Tibial nerve (tissue), 4 donors: ENCODE data around the gene ERH. TPM values are rescaled to one million over a fixed set of nuclear protein-coding genes. Genes with fewer than 3 reads are reported as not detected.

Experiments used
- DNase-seq, 2 donors: peaks; one replicate each; pipeline ENCODE4 v3.0.0-alpha.2; 2019; ENCODE audit warnings: low spot score in 2 of 2
- H3K27ac ChIP-seq, 4 donors: fragments of 200-600 bp; sonication (generic) in 3 of 4; one replicate each; pipeline ENCODE4 v1.5.1; 2017 to 2019; ENCODE audit warnings: mild to moderate bottlenecking in 1 of 4
- H3K27me3 ChIP-seq, 2 donors: fragments of 200-600 bp; sonication (generic) in 1 of 2; one replicate each; pipeline versions ENCODE4 v1.5.1 to v1.6.0; 2017 to 2019
- H3K36me3 ChIP-seq, 3 donors: fragments of 200-600 bp; sonication (generic); one replicate each; pipeline ENCODE4 v1.5.1; 2018 to 2019
- H3K4me1 ChIP-seq, 4 donors: fragments of 200-600 bp; sonication (generic) in 3 of 4; one replicate each; pipeline ENCODE4 v1.5.1; 2017 to 2019
- H3K4me3 ChIP-seq, 4 donors: fragments of 200-600 bp; sonication (generic) in 3 of 4; one replicate each; pipeline ENCODE4 v1.5.1; 2017 to 2019; ENCODE audit warnings: mild to moderate bottlenecking in 1 of 4, moderate library complexity in 1 of 4
- H3K9me3 ChIP-seq, 4 donors: fragments of 200-600 bp; sonication (generic) in 3 of 4; one replicate each; pipeline ENCODE4 v1.5.1; 2017 to 2019
- EP300 ChIP-seq, 2 donors: sonication (generic); formaldehyde crosslinking; IDR thresholded peaks; one replicate each; pipeline ENCODE4 v1.6.1; 2017; ENCODE audit warnings: antibody characterized with exemption in 2 of 2, mild to moderate bottlenecking in 1 of 2
- POLR2A ChIP-seq, 2 donors: fragments of 450-650 bp; IDR thresholded peaks; one replicate each; pipeline ENCODE4 v1.6.1; 2017; ENCODE audit warnings: antibody characterized with exemption in 2 of 2, mild to moderate bottlenecking in 2 of 2, moderate library complexity in 2 of 2
- WGBS, 2 donors: methylation state at CpG; one replicate each; pipeline ENCODE4 v1.1.5; 2018; 5-methylcytosine and 5-hydroxymethylcytosine counted together
- total RNA-seq, 4 donors: library from RNA; depleted of rRNA; stranded (reverse); fragments of >200 nt; gene quantifications; one replicate each; pipeline ENCODE4 v1.1.0, GENCODE V29; 2016
- TF ChIP-seq, protein P1 (sequence below), 5 experiments: fragments of 200-600 bp in 3 of 5; fragments of 450-650 bp in 2 of 5; sonication (generic) in 3 of 5; IDR thresholded peaks; one replicate each; pipeline ENCODE4 v1.5.1; 2016 to 2019; ENCODE audit warnings: antibody characterized with exemption in 5 of 5, mild to moderate bottlenecking in 3 of 5, moderate library complexity in 2 of 5

Gene ERH
- total RNA-seq, 4 donors from 2014 or later: 59.4 to 113 (median 82.5) TPM

DNA sequence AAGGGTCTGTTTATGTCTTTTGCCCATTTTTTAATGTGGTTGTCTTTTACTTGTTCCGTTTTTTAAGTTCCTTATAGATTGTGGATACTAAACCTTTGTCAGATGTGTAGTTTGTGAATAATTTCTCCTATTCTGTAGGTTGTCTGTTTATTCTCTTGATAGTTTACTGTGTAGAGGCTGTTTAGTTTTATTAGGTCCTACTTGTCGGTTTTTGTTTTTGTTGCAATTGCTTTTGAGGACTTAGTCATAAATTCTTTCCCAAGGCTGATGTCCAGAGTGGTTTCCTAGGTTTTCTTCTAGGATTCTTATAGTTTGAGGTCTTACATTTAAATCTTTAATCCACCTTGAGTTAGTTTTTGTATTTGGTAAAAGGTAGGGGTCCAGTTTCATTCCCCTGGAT lies 34.3 kb upstream of the ERH start:
- Histone ChIP-seq H3K4me3 (no peak overlapping the region), H3K36me3 (peaks cover 0 to 26% (median 0%) of the 10 kb centered on the region in 3 donors), H3K4me1 (no peaks in the 10 kb centered on the region), H3K9me3 (peaks cover 0 to 9% (median 0%) of the 10 kb centered on the region in 4 donors), H3K27ac (no peak overlapping the region), H3K27me3 (no peaks in the 10 kb centered on the region)
- no peak for TF ChIP-seq POLR2A (IDR thresholded peaks at IDR 0.05)
- TF ChIP-seq, protein P1, sequence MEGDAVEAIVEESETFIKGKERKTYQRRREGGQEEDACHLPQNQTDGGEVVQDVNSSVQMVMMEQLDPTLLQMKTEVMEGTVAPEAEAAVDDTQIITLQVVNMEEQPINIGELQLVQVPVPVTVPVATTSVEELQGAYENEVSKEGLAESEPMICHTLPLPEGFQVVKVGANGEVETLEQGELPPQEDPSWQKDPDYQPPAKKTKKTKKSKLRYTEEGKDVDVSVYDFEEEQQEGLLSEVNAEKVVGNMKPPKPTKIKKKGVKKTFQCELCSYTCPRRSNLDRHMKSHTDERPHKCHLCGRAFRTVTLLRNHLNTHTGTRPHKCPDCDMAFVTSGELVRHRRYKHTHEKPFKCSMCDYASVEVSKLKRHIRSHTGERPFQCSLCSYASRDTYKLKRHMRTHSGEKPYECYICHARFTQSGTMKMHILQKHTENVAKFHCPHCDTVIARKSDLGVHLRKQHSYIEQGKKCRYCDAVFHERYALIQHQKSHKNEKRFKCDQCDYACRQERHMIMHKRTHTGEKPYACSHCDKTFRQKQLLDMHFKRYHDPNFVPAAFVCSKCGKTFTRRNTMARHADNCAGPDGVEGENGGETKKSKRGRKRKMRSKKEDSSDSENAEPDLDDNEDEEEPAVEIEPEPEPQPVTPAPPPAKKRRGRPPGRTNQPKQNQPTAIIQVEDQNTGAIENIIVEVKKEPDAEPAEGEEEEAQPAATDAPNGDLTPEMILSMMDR (IDR thresholded peaks at IDR 0.05): no peak
- TF ChIP-seq EP300 (IDR thresholded peaks at IDR 0.05): no peak
- WGBS, 2 donors: 92 to 94% methylated on average over 2 of the region's 2 CpGs
- no peak for DNase-seq

- H3K4me3 ChIP-seq: no peak overlapping the region
- H3K9me3 ChIP-seq: peaks cover 0 to 9% (median 0%) of the 10 kb centered on the region in 4 donors
- no peak overlapping the region for H3K27ac ChIP-seq
- 96% methylated on average over 1 of the region's 1 CpG for WGBS, 2 donors
- no peaks in the 10 kb centered on the region for H3K4me1 ChIP-seq
- H3K27me3 ChIP-seq: no peaks in the 10 kb centered on the region
- H3K36me3 ChIP-seq: peaks cover 0 to 42% (median 0%) of the 10 kb centered on the region in 3 donors
- TF ChIP-seq, protein P1 (IDR thresholded peaks at IDR 0.05): no peak
- TF ChIP-seq POLR2A (IDR thresholded peaks at IDR 0.05): no peak
- no peak for TF ChIP-seq EP300 (IDR thresholded peaks at IDR 0.05)
- DNase-seq: no peak
Observed at GRCh38 chr14:69430306-69430939, 32.3 kb upstream of the ERH start.

DNA sequence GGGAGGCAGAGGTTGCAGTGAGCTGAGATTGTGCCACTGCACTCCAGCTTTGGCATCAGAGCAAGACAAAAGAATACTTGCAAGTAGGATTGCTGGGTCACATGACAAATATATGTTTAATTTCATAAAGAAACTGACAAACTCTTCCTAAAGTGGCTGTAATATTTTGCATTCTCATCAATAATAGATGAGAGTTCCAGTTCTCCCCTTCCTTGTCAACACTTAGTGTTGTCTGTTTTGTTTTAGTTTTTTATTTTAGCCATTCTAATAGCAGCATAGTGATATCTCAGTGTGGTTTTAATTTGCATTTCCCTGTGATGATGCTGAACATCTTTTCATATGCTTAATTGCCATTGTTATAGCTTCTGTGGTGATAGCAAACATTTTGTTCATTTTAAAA lies 31.5 kb upstream of the ERH start:
- peaks cover 0 to 9% (median 0%) of the 10 kb centered on the region in 4 donors for H3K9me3 ChIP-seq
- H3K27me3 ChIP-seq: no peaks in the 10 kb centered on the region
- H3K36me3 ChIP-seq: peaks cover 0 to 49% (median 0%) of the 10 kb centered on the region in 3 donors
- no peak for TF ChIP-seq EP300 (IDR thresholded peaks at IDR 0.05)
- TF ChIP-seq, protein P1 (IDR thresholded peaks at IDR 0.05): no peak
- no peak overlapping the region for H3K27ac ChIP-seq
- no peaks in the 10 kb centered on the region for H3K4me1 ChIP-seq
- H3K4me3 ChIP-seq: no peak overlapping the region
- DNase-seq: no peak

- no peak overlapping the region for H3K4me3 ChIP-seq
- no peaks in the 10 kb centered on the region for H3K27me3 ChIP-seq
- TF ChIP-seq EP300 (IDR thresholded peaks at IDR 0.05): no peak
- TF ChIP-seq POLR2A (IDR thresholded peaks at IDR 0.05): no peak
- TF ChIP-seq, protein P1 (IDR thresholded peaks at IDR 0.05): no peak
- no peak overlapping the region for H3K27ac ChIP-seq
- 88 to 90% methylated on average over 6 of the region's 6 CpGs for WGBS, 2 donors
- peaks cover 0 to 60% (median 0%) of the 10 kb centered on the region in 3 donors for H3K36me3 ChIP-seq
- H3K4me1 ChIP-seq: no peaks in the 10 kb centered on the region
- DNase-seq: no peak
- H3K9me3 ChIP-seq: peaks cover 0 to 9% (median 0%) of the 10 kb centered on the region in 4 donors
Observed at GRCh38 chr14:69428289-69428998, 30.3 kb upstream of the ERH start.

DNA sequence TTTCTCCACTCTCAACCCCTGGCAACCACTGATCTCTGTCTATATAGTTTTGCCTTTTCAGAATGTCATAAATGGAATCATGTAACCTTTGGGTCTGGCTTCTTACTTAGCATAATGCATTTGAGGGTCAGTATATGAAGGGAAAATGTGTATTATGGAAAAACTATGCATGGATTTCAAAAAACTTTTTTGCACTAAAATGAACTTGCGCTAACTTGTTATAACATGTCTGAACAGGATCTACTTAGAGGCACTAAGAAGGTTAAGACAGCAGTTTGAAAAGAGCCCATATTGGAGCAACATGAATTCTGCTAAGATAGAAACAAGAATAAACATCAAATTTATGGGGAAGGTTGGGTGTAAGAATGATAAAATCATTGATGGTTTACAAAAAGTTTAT lies 29.5 kb upstream of the ERH start:
- H3K4me3 ChIP-seq: no peak overlapping the region
- no peak for DNase-seq
- H3K27ac ChIP-seq: no peak overlapping the region
- H3K36me3 ChIP-seq: peaks cover 0 to 60% (median 0%) of the 10 kb centered on the region in 3 donors
- no peaks in the 10 kb centered on the region for H3K27me3 ChIP-seq
- no peak for TF ChIP-seq EP300 (IDR thresholded peaks at IDR 0.05)
- TF ChIP-seq, protein P1 (IDR thresholded peaks at IDR 0.05): no peak
- no peak for TF ChIP-seq POLR2A (IDR thresholded peaks at IDR 0.05)
- no peaks in the 10 kb centered on the region for H3K4me1 ChIP-seq
- WGBS, 2 donors: 95 to 100% methylated on average over 1 of the region's 1 CpG
- peaks cover 0 to 6% (median 0%) of the 10 kb centered on the region in 4 donors for H3K9me3 ChIP-seq
